Glomerular endothelial cell (primary cell): ENCODE data around the gene PAXIP1. TPM values are rescaled to one million over a fixed set of nuclear protein-coding genes. Genes with fewer than 3 reads are reported as not detected.

Experiments used
- DNase-seq: peaks from one replicate; pipeline ENCODE4 v3.0.0-alpha.2; 2011; ENCODE audit warnings: low read depth, low spot score; ENCODE audit errors: extremely low read depth
- total RNA-seq: library from RNA; depleted of rRNA; stranded (reverse); fragments of >200 nt; gene quantifications from 2 replicates; pipeline ENCODE4 v1.2.3, GENCODE V29; 2015

The PAXIP1 gene
- total RNA-seq, 1 donor from 2014 or later, result 9.1 TPM

DNA sequence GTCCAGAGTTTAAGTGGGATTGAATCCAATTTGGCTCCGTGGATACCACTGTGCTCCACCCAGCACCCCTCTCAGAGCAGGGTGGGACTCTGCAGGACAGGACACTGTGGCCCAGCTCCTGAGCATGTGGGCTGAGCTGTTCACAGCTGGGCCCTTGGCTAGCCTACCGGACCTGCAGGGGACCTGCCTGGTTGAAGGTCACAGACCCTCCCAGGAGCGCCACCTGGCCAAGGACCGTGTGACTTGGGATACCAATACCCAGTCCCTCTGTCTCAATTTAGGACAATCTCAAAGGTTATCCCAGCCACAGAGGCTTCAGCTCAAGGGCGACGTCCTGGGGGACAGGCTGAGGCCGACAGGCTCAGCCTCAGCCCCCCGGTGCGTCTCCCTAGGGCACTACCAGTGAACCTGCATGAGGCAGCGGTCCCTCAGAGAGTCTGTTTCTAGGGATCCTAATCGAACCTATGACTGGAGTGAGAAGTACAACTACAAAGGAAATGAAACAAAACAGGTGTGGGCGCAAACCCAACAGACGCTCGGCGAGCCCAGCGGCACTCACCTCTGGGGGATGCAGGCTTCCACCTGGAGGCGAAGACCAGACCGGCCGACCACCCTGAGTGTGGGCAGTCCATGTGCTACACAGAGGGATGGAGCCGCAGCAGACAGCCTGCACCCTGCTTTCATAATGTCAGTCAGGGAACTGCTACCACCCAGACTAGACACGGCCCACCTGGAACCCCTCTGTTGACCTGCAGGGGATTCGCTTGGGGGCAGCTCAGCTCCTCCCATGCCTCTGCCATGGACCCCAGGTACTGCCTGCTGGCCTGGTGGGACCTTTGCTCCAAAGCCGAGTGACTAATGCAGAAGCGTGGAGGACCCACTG, 103.7 kb downstream of the PAXIP1 start:
- no peak for DNase-seq

DNA sequence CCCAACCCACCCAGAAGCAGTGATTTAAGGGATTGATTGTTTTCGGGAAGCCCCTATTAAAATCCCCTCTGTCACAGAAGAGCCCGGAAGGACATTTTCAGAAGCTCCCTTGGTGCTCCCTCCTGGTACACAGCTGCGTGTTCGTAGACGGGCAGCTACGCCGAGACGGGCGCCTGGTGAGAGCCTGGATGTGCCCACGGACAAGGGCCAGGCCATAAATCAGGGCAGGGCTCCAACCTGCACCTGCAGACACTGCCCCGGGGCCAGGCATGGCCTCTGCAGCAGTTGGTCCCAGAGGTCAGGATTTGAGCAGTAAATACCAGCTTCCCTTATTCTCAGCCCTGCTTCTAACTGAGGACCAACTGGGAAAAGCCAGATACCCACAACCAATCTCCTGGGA, 106.8 kb downstream of the PAXIP1 start:
- no peak for DNase-seq

Other genes starting within 250 kb of the PAXIP1 start
- gene HTR5A, start 67.2 kb upstream of the PAXIP1 start, total RNA-seq, result not detected in 2 replicates